Neural progenitor cell (in vitro differentiated cells): ENCODE results near the gene TRPM6. TPM values are rescaled to one million over a fixed set of nuclear protein-coding genes. Genes with fewer than 3 reads are reported as not detected.

Source experiments
- DNase-seq: peaks from one replicate; pipeline ENCODE4 v3.0.0-alpha.2; 2016; ENCODE audit warnings: low spot score
- H2AFZ ChIP-seq: fragments of 200-600 bp; sonication (generic); replicated peaks from 2 replicates; pipeline ENCODE4 v1.6.1; 2016; ENCODE audit warnings: antibody characterized with exemption
- H3F3A ChIP-seq: fragments of 200-600 bp; sonication (generic); 2 replicates; pipeline ENCODE4 v1.6.1; 2016; ENCODE audit warnings: antibody characterized with exemption, low read depth
- H3K27ac ChIP-seq: fragments of 200-600 bp; sonication (generic); 2 replicates; pipeline ENCODE4 v1.5.1; 2016; ENCODE audit warnings: mild to moderate bottlenecking
- H3K27me3 ChIP-seq: fragments of 200-600 bp; sonication (generic); 2 replicates; pipeline ENCODE4 v1.6.1; 2016; ENCODE audit warnings: mild to moderate bottlenecking, moderate library complexity
- H3K36me3 ChIP-seq: fragments of 200-600 bp; sonication (generic); 2 replicates; pipeline ENCODE4 v1.5.1; 2016
- H3K4me1 ChIP-seq: fragments of 200-600 bp; sonication (generic); 2 replicates; pipeline ENCODE4 v1.6.1; 2016; ENCODE audit warnings: mixed run types
- H3K4me2 ChIP-seq: fragments of 200-600 bp; sonication (generic); 2 replicates; pipeline ENCODE4 v1.6.1; 2016
- H3K4me3 ChIP-seq: fragments of 200-600 bp; sonication (generic); 2 replicates; pipeline ENCODE4 v1.5.1; 2016
- H3K79me2 ChIP-seq: fragments of 200-600 bp; sonication (generic); 2 replicates; pipeline ENCODE4 v1.6.1; 2016; ENCODE audit warnings: low read depth
- H3K9ac ChIP-seq: fragments of 200-600 bp; sonication (generic); 2 replicates; pipeline ENCODE4 v1.6.1; 2016
- H3K9me3 ChIP-seq: fragments of 200-600 bp; sonication (generic); 2 replicates; pipeline ENCODE4 v1.5.1; 2016; ENCODE audit warnings: low read depth
- H4K20me1 ChIP-seq: fragments of 200-600 bp; sonication (generic); 2 replicates; pipeline ENCODE4 v1.6.1; 2016; ENCODE audit warnings: low read depth
- H3K27ac Mint-ChIP-seq: 3 replicates; pipeline ENCODE4 v1.8.0; 2021; ENCODE audit warnings: mixed read lengths
- H3K27me3 Mint-ChIP-seq: 2 replicates; pipeline ENCODE4 v1.8.0; 2022; ENCODE audit warnings: low read depth, mild to moderate bottlenecking, inconsistent platforms, moderate library complexity, mixed read lengths; ENCODE audit not compliant: insufficient read depth
- H3K36me3 Mint-ChIP-seq: 3 replicates; pipeline ENCODE4 v1.8.0; 2021; ENCODE audit warnings: mixed read lengths
- H3K4me1 Mint-ChIP-seq: 3 replicates; pipeline ENCODE4 v1.8.0; 2021; ENCODE audit warnings: mixed read lengths
- H3K4me3 Mint-ChIP-seq: 3 replicates; pipeline ENCODE4 v1.8.0; 2021; ENCODE audit warnings: mild to moderate bottlenecking, moderate library complexity, mixed read lengths
- H3K9me3 Mint-ChIP-seq: 3 replicates; pipeline ENCODE4 v1.8.0; 2020; ENCODE audit warnings: mixed read lengths
- CTCF ChIP-seq: fragments of 200-600 bp; sonication (generic); IDR thresholded peaks from 2 replicates; pipeline ENCODE4 v1.5.1; 2017; ENCODE audit warnings: antibody characterized with exemption, mild to moderate bottlenecking
- EZH2 ChIP-seq: fragments of 200-600 bp; sonication (generic); IDR thresholded peaks from 2 replicates; pipeline ENCODE4 v1.6.1; 2017; ENCODE audit warnings: antibody characterized with exemption, mild to moderate bottlenecking, moderate library complexity
- EZH2phosphoT487 ChIP-seq: fragments of 200-600 bp; sonication (generic); IDR thresholded peaks from 2 replicates; pipeline ENCODE4 v1.6.1; 2017; ENCODE audit warnings: antibody characterized with exemption
- total RNA-seq: library from RNA; depleted of rRNA; stranded (reverse); fragments of >200 nt; gene quantifications from 2 replicates; pipeline ENCODE4 v1.2.3, GENCODE V29; 2015; ENCODE audit warnings: low replicate concordance

TRPM6 gene
- total RNA-seq, 1 donor from 2014 or later: not detected

DNA sequence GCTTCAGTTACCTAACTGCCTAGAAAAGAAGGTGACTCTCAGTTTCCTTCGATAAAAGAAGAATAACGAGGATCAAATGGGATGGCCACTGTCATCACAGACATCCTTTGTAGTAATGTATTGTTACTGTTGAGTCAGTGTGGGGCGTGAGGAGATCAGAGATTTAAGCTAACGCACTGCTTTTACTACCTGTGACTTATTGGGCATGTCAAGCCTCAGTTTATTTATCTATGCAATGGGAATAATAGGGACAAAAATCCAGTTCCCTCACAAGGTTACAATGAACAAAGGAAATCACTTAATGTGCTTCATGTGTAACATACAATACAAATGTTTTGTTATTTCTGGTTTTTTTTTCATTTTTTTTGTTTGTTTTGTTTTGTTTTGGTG lies 255 bp upstream of the TRPM6 start:
- H3K9me3 ChIP-seq: no peaks in the 10 kb centered on the region
- Mint-ChIP-seq H3K9me3 (peaks cover 7% of the 10 kb centered on the region), H3K27me3 (peaks cover 21% of the 10 kb centered on the region), H3K4me3 (peak overlapping the region; percentile 93), H3K4me1 (no peaks in the 10 kb centered on the region), H3K27ac (no peak overlapping the region), H3K36me3 (no peaks in the 10 kb centered on the region)
- no peak for DNase-seq
- TF ChIP-seq EZH2phosphoT487 (no peak), CTCF (no peak), EZH2 (no peak)
- H3K4me2 ChIP-seq: peak overlapping the region; percentile 81
- H3K27ac ChIP-seq: no peak overlapping the region
- no peaks in the 10 kb centered on the region for H4K20me1 ChIP-seq
- peaks cover 7% of the 10 kb centered on the region for H3F3A ChIP-seq
- H3K27me3 ChIP-seq: peaks cover 37% of the 10 kb centered on the region
- H3K4me3 ChIP-seq: peak overlapping the region; percentile 71
- peak overlapping the region; percentile 93 for H2AFZ ChIP-seq
- H3K79me2 ChIP-seq: no peaks in the 10 kb centered on the region
- H3K4me1 ChIP-seq: no peaks in the 10 kb centered on the region
- no peak overlapping the region for H3K9ac ChIP-seq
- no peaks in the 10 kb centered on the region for H3K36me3 ChIP-seq

DNA sequence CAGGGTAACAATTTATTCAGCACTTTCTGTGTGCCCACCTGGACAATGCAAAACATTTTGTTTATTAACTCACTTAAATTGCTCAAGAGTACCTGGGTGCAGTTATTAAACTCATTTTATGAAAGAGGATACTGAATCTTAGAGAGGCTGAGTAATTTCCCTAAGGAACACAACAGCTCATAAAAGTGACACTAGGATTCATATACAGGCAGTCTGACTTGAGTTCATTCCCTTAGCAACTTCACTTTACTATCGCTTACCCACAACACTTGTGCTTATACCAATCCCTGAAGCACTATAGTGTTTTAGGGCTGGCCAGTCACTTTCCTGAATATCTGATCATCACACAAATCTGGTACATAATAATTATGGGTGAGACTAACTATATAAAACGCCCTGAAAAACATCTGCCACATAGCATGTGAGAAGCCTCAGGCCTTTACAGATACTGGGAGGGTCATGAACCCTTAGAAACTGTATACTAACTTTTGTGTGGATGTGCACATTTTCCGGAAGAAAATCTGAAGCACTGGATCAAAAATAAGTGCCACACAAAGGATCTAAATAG lies 11.3 kb downstream of the TRPM6 start:
- Mint-ChIP-seq H3K27ac (no peak overlapping the region), H3K36me3 (peaks cover 3% of the 10 kb centered on the region), H3K27me3 (peaks cover 5% of the 10 kb centered on the region), H3K9me3 (peaks cover 18% of the 10 kb centered on the region), H3K4me3 (no peak overlapping the region), H3K4me1 (peaks cover 3% of the 10 kb centered on the region)
- Histone ChIP-seq H2AFZ (no peak overlapping the region), H3K9me3 (no peaks in the 10 kb centered on the region), H3K27me3 (no peaks in the 10 kb centered on the region), H3K79me2 (no peaks in the 10 kb centered on the region), H3K4me1 (peaks cover 14% of the 10 kb centered on the region), H4K20me1 (no peaks in the 10 kb centered on the region), H3K9ac (no peak overlapping the region), H3K36me3 (no peaks in the 10 kb centered on the region), H3F3A (peaks cover 6% of the 10 kb centered on the region), H3K4me2 (no peak overlapping the region), H3K4me3 (no peak overlapping the region), H3K27ac (no peak overlapping the region)
- DNase-seq: no peak
- no peak for TF ChIP-seq EZH2
- TF ChIP-seq CTCF: no peak
- TF ChIP-seq EZH2phosphoT487: no peak

DNA sequence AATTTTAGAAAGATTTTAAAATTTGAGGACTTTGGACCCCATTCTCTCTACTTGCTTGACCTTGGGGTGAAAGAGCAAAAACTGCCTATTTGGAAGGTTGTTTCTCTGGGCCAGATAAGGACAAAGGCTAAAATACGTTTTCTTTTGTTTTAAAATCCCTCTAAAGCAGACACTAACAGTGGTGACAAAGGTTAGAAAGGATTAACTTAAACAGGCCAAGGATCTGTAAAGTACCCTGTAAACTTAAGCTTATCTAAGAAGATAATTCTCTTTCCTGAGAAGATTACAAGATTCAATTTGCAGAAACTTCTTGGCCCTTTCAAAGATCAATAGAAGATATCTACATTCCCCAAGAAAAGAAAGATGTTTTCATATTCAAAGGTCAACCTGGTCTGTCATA lies 12.1 kb downstream of the TRPM6 start:
- Histone ChIP-seq H3K79me2 (no peaks in the 10 kb centered on the region), H3K9ac (no peak overlapping the region), H3F3A (peaks cover 6% of the 10 kb centered on the region), H3K4me2 (peak overlapping the region; percentile 55), H2AFZ (no peak overlapping the region), H3K4me3 (no peak overlapping the region), H3K9me3 (no peaks in the 10 kb centered on the region), H3K4me1 (peaks cover 14% of the 10 kb centered on the region), H4K20me1 (no peaks in the 10 kb centered on the region), H3K27ac (no peak overlapping the region), H3K36me3 (no peaks in the 10 kb centered on the region), H3K27me3 (no peaks in the 10 kb centered on the region)
- peaks cover 3% of the 10 kb centered on the region for H3K36me3 Mint-ChIP-seq
- no peak overlapping the region for H3K27ac Mint-ChIP-seq
- H3K4me3 Mint-ChIP-seq: no peak overlapping the region
- H3K27me3 Mint-ChIP-seq: peaks cover 5% of the 10 kb centered on the region
- peak; percentile 62 for DNase-seq
- peaks cover 3% of the 10 kb centered on the region for H3K4me1 Mint-ChIP-seq
- TF ChIP-seq EZH2phosphoT487 (no peak), CTCF (no peak), EZH2 (no peak)
- H3K9me3 Mint-ChIP-seq: peaks cover 18% of the 10 kb centered on the region
